Measurements from ENCODE around the gene DYSF.
A peak's percentile ranks its signal among the peaks of the same experiment; 100 is the strongest.

The DYSF gene

DNA sequence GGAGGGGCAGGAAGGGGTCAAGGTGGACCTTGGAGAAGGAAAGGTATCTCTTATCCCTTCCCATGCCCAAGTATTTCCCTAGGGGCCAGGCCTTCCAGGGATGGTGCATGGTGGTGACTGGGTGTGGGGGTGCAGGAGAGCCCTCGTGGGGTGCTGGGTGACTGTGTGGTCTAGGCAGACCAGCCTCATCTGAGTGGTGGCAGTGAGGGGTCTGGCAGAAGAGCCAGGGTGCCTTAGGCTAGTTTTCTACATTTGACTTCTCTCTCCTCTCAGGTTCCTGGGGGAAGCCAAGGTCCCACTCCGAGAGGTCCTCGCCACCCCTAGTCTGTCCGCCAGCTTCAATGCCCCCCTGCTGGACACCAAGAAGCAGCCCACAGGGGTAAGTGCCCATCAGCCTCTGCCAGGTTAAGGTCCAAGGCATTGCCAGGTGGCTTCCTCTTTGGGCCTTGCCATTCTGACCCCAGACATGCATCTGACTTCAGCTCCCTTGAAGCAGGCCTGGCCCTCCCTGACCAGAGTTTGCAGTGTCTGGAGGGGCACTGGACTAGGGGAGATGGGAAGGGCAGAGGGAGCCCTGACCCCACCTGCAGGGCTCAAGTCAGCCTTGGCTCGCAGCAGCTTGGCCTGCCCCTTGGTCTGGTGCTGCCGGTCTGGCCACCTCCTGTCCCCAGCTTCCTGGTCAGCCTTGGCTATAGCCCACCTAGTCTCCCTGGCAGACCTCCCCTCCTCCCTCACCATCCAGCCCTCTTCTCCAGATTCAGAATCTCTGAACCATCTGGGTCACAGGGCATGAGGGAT, 49.8 kb downstream of the DYSF start:
- no peak for DNase-seq

DNA sequence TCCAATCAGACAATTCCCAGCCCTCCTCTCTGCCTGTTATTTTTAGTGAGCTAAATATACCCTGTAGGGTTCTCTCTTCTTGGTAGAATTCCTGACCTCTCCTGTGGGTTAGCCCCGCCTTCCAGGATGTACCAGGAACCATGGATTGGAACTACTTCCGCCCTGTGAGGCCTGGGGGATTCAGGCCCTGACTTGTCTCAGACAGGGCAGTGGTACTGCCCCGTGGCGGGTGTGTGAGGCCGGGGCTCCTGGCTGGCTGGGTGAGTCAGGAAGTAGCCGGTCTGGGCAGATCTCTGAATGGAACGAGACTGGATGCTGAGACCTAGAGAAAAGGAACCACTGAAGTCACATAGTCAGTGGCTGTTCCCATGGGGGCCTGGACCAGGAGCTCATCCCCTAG, 50.5 kb downstream of the DYSF start:
- no peak for DNase-seq

DNA sequence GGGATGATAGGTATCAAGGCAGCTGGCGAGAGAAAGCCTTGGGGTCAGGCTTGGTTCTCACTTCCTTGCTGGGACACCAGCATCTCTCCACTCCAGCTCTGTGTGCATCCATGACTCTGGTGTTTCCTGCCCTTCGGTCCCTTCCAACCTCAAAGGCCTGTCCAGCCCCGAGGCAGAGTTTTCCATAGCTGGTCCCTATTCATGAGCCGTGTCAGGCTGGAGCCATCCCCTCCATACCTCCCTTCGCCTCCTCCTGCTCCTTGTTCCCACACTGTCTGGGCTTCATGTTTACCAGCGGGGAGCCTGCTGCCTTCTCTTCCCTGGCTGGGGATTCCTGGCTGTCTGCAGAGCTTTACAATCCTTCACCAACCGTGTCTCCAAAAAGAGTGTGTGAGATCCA, 51.2 kb downstream of the DYSF start:
- DNase-seq = no peak

DNA sequence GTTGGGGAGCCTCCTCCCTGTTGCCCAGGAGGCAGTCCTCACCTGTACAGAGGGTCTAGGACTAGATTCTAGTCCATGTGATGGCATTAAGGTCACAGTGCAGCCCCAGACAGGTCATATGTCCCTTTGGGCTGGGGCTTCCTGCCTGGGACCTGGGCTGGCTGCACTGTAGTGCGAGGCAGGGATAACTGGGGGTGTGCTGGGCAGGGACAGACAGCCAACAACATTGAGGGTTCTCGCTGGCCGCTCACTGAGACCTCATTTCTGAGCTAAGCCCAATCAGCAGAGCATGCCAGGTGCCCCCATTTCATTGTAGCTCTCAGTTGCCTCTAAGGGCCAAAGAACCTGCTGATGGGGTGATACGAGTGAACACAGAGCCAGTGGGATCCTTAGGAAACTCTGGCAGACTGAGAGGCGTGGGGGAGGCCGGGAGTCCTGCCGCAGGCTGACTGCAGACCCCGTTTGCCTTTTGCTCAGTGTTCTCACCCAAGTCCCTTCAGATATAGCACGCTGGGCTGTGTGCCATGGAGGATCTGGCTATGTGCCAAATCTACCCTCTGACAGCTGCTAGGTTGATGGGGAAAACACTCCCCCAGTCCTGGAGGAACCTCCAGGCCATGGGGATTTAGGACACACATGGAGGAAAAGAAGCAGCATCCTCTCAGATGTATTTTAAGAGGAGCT, 51.9 kb downstream of the DYSF start:
- no peak for DNase-seq

DNA sequence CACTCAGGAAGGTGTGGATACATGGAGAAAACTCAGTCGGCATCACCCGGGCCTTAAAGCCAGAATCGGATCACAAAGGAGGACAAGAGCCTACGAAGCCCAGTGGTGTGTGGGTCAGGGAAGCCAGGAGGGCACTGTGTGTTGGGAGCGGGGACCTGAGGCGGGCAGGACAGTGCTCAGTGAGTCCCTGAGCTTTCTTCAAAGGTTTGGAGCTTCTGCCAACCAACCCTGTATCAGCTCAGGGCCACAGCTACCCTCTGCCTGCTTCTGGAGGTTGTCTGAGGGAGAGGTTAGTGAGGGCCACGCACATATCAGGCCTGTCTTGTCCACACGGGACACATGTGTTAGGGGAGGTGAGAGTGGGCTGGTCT, 52.4 kb downstream of the DYSF start:
- no peak for DNase-seq

DNA sequence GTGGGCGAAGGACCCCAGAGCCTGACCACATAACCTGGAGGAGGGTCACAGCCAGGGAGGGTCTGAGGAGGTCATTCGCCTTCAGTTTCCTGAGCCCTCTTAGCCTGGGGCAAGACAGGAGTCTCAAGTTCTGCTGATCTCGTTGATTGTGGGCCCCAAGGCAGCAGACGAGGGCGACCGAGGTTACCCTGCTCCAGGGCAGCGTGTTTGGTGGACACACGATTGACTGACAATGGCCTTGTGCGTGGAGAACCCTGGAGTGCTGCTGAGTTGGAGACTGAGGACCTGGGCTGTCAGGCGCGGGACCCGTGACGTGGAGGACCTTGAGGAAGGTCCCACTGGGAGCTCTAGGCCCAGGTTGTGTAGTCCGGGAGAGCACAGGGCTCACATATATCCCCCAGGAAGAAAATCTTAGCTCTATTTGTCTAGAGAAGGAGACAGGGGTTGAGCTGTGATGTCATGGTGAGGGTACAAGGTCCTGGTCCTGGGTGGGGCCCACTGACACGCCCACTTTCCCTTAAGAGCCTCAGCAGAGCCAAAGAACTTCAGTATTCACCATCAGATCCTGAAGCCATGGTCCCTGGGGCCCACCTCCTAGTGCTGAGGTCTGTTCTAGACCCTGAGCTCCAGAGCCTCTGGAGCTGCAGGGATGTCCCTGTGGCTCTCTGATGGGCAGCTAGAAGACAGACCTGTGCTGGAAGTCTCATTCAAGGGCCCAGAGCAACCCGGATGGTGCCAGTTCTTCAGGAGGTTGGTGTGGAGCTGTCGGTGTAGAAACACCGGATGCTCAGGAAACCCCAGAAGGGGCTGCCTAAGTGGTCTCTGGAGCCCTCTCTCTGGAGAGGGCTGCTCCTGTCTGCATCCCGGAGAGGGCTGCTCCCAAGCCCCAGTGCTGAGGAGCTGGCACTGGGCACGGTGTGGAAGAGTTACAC, 53.1 kb downstream of the DYSF start:
- DNase-seq = no peak

DNA sequence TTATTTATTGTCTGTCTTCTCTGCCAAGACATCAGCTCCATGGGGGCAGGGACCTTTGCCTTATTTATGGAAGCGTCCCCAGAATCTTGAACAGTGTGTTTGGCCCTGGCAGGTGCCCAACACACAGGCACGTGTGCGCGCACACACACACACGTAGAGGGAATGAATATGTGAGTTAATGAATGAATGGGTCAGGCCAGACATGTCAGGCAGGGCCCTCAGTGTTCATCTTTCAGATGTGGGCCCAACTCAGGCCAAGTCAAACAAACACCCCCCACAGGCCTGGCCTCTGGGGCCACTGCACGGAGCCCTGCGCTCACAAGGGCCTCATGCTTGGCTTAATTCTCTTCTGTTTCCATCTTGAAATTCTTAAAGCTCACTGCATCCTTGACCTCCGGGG, 54.1 kb downstream of the DYSF start:
- no peak for DNase-seq

DNA sequence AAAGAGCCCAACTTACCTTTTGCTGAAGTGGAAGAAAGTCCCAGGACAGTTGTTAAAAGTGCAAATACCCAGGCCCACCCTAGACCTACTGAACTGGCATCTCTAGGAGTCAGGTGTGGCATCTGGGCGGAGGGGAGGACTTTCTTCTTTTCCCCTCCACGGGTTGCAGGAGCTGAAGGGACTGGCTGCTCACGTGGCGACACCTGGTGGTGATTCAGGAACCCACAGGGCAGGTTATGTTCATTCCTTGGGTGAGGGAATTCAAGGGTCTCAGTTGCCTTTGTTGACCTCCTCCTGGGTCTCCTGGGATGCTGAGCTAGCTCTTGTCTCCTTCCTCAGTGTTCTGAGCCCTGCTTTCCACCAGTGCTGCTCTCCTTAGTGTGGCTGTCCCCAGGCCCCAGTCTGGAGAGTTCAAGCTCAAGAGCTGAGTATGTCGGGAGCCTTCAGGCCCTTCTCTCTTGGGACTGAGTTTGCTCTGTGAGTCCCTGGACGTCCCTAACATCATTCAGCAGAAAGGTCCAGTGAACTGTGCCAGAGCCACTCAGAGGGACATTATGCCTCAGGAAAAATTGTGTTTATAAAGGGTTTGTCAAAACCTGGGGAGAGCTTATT, 56.9 kb downstream of the DYSF start:
- DNase-seq = peak; percentile 55

DNA sequence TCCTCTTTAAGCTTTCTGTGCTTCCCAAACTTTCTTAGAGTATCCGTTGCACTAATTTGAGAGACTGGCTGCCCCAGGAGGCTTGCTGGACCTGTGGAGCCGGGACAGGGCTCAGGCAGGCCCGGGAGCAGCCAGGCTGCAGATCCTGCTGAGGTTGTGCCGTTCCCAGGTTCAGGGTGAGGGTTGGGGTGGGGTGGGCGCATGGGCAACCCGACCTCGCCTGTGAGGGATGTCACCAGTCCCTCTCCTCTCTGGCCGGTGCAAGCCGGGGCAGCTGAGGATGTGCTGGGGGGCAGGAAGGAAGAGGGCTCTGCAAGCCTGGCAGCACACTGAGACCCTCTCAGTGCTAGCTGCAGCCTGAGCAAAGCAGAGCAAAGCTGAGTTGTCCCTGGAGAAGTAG, 57.6 kb downstream of the DYSF start:
- no peak for DNase-seq

DNA sequence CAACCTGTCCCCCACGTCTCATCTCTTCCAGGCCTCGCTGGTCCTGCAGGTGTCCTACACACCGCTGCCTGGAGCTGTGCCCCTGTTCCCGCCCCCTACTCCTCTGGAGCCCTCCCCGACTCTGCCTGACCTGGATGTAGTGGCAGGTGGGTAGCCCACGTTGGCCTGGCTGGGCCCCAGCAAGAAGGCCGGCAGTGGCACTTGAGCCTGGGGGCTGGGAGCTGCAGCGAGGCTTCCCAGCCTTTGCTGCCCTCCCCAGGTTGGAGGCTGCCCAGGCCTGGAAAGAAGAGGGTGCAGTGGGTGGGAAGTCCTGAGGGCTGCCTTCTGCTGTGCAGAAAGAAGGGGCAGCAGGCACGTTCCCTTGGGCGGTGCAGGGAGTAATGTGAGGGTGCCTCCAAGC, 58.4 kb downstream of the DYSF start:
- DNase-seq = no peak

DNA sequence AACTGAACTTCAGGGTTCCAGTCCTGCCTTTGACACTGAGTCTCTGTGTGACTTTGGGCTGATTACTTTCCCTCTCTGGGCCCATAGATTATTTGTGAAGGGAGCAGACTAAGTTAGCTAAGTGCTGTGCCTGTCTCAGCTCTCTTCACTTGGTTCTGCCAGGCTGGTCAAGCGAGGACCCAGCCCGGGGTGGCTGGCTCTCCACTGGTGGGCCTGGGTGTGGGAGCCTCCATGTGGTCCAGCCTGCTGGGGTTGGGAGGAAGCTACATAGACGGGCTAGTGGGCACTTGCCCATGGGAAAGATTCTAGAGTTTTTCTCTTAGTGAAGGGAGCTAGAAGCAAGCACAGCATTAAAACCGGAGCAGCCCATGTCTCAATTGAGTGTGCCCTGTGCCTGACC, 59.0 kb downstream of the DYSF start:
- no peak for DNase-seq

DNA sequence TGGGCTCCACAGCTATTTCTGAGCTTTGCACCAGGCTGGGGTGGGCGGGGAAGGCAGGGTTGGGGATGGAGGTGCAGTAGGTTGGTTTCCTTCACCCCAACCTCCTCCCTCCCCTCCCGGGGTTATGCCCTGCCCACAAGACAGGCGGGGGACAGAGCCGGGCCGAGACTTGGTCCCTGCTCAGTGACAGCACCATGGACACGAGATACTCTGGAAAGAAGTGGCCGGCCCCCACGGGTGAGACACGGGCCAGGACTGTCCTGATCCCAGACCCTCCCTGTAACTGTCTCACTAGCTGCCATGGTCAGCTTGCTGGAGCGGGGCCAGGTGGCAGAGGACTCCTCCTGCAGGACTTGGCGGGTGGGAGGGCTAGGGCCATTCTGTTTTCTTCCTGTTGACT, 59.7 kb downstream of the DYSF start:
- DNase-seq = no peak

DNA sequence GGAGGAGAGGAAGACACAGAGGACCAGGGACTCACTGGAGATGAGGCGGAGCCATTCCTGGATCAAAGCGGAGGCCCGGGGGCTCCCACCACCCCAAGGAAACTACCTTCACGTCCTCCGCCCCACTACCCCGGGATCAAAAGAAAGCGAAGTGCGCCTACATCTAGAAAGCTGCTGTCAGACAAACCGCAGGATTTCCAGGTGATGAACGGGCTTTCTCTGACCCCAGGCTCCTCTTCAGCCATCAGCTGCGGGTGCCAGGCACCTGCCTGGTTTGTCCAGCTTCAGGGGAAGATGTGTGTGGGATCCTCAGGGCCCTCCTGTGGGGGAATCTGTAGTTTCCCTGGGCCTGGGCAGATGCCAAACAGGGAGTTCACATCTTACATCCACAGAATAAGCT, 60.4 kb downstream of the DYSF start:
- no peak for DNase-seq

DNA sequence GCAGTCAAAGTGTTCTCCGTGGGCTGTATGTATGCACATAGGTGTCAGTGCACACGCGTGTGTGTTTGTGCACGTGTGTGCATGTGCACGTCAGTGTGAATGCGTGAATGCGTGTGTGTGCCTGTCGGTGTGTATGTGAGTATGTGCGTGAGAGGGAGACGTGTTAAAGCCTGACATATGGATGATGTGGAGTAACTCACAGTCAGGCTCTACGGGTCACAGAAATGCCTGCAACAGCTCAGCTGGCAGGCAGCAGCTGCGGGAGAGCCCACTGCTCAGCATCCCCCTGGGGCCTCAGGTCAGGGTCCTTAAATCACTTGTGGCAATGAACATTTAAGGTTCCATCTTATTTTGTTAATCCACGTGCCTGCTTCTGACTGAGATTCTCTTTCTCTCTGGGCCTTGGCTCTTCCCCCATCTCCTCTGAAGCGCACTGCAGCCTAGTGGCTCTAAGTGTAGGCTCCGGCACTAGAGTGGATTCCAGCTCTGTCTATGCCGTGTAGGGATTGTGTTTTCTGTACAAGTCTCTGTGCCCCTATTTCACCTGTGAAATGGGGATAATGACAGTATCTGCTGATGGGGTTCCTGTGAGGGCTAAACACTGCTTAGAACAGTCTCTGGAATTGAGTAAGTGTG, 63.0 kb downstream of the DYSF start:
- DNase-seq = no peak

DNA sequence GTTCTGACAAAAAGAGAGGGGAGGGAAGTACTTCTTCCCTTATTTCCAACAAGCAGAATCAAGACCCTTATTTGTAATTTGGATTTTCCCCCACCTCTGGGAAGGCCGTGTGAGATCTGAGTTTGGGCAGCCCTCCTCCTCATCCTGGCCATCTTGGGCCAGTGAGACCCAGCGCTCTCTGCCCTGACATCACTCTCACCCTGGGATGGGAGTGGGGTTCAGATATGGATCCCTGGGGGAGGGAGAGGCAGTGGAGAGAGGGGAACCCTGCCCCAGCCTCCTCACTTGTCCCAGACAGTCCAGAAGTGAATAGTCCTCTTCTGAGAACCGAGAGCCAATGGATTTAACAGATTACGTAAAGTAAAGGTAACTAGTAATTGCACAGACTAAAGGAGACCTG, 64.5 kb downstream of the DYSF start:
- no peak for DNase-seq

DNA sequence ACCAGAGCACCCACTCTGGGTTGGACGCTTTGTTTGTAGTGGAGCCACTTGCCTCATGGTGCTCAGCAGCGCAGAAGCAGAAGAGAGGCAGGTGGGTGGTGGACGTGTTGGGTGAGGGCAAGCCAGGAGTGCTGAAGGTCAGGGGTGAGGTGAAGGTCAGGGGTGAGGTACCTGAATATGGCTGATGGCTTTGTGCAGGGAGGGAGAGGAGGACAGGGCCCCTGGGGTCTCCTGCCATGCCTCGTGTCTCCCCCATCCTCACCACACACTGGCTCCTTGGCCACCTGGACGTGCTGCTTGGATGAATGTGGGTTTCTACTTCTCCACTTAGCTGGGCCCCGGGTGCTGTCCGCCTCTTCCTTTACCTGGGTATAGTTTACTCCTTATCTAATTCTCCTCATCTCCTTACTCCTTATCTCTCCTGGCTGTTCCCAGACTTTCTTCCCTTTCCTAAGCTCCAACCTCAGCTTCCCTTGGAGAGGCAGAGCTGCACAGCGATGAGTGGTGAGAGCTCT, 68.1 kb downstream of the DYSF start:
- DNase-seq = no peak

DNA sequence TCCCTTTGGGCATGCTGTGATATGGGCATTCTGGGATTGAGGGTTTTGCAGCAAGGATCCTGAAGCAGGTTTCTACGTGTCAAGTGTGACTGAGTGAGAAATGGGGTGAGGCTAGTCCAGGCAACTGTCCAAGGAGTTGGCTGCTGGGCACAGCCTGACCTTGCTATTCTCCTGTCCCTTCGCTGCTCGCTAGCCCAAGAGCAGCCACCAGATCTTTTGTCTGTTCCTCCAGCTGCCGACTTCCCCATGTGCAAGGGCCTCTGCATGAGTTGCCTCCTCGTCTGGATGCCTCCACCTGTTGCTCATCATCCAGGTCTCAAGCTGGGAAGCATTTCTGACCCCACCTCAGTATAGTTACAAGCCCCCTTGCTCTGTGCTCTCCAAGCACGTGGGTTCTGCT, 71.1 kb downstream of the DYSF start:
- DNase-seq = no peak

DNA sequence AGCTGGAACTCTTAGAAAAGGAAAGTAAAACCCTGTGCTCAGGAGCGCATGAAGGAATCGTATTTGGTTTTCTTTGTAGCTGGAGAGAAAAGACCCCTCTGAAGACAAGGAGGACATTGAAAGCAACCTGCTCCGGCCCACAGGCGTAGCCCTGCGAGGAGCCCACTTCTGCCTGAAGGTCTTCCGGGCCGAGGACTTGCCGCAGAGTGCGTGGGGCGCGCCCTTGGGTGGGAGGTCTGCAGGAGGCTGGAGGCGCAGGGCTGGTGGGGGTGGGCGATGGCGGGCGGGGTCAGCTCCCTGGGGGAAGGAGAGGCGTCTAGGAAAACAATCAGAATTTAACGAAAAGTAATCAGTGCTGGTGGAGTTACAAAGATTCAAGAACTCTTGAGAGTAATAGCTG, 72.8 kb downstream of the DYSF start:
- DNase-seq = no peak

DNA sequence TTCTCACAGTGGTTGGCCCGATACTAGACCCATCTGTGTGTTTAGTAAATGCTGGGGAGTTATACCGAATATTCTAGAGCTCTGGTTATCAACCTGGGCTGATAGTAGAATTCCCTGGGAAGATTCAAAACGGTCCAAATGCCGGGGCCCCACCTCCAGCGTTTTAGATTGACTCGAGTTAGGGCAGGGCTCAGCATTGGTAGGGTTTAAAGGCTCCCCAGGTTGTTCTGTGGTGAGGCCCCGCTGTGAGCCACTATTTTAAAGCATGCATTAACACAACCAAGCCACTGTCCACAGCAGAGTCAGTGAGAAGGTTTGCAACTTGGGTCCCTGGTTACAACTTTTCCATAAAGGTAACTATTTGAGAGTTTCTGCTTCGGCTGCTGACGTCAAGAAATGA, 73.6 kb downstream of the DYSF start:
- no peak for DNase-seq

DNA sequence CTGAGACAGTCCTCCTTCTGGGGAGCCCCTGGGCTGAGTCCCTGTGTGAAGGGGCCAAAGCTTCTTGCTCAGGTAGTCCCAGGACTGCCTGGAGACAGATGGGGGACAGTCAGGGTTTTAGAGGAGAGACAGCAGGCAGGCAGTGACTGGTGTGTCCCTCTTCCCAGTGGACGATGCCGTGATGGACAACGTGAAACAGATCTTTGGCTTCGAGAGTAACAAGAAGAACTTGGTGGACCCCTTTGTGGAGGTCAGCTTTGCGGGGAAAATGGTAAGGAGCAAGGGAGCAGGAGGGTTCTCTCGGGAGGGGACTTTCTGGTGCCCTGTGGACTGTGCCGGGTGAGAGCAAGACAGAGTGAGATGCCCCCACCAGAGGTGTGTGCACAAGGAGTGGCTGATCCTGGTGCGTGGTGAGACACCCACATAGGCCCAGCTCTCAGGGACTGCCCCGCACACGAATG, 74.8 kb downstream of the DYSF start:
- DNase-seq = no peak

DNA sequence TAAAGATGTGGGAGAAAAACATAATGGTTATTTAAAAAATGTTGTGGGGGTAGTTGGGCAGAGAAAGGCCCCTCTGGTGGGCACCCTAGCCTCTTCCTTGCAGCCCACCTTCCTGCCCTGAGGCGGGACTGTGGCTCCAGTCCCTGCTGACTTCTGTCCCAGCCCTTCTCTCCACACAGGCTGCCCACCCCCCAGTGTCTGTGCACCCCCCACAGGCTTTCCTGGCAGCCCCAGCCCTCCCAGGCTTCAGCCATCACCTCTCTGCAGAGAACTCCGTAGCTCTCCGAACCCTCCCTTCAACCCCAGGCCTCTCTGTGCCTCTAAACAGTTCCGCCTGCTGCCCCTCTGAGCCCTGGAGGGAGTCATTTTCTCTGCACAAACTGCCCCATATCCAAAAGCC, 75.4 kb downstream of the DYSF start:
- no peak for DNase-seq

DNA sequence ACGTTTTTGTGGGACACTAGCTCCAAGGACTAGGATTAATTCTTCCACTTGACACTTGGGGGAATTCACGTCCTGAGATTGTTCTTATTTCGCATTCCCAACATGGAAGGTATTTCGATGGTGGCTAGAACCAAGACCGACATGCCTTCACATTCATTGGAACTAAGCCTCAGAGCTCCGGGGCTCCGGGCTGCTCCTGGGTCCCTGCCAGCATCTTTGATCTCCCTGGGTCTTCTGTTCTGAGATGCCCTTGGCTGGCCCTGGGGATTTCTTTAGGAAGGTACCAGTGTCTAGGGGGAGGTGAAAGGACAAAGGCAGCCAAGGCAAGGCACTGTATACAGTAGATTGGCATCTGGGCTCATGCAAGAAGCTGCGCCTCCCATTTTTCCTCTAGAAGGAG, 76.8 kb downstream of the DYSF start:
- no peak for DNase-seq
